Nephron progenitor cell (in vitro differentiated cells): ENCODE measurements around the gene CD70.
A peak's percentile ranks its signal among the peaks of the same experiment; 100 is the strongest.
"Not testable (repeated sequence)": the region's sequence is repeated elsewhere in the genome, so short reads cannot be mapped to it uniquely, and the experiment has no call there.

ENCODE experiments used
- DNase-seq: peaks from one replicate; pipeline ENCODE4 v3.0.0; 2021
- H3K27ac Mint-ChIP-seq: 2 replicates; pipeline ENCODE4 v1.8.0; 2021; ENCODE audit warnings: mild to moderate bottlenecking, moderate library complexity, mixed read lengths
- H3K27me3 Mint-ChIP-seq: 2 replicates; pipeline ENCODE4 v1.8.0; 2021; ENCODE audit warnings: mild to moderate bottlenecking, low read depth, mixed read lengths; ENCODE audit not compliant: poor library complexity
- H3K36me3 Mint-ChIP-seq: 2 replicates; pipeline ENCODE4 v1.8.0; 2021; ENCODE audit warnings: low read depth, mixed read lengths
- H3K4me1 Mint-ChIP-seq: 2 replicates; pipeline ENCODE4 v1.8.0; 2021; ENCODE audit warnings: mixed read lengths
- H3K4me3 Mint-ChIP-seq: 2 replicates; pipeline ENCODE4 v1.8.0; 2021; ENCODE audit warnings: mild to moderate bottlenecking, moderate library complexity, mixed read lengths
- H3K9me3 Mint-ChIP-seq: 2 replicates; pipeline ENCODE4 v1.8.0; 2021; ENCODE audit warnings: mild to moderate bottlenecking, moderate library complexity, mixed read lengths
- CTCF ChIP-seq: fragments of 200-600 bp; sonication (generic); IDR thresholded peaks from 2 replicates; pipeline ENCODE4 v1.5.0; 2021; ENCODE audit warnings: antibody characterized with exemption

Gene CD70

GRCh38 chr19:6556480-6557195 lies 34.3 kb downstream of the CD70 start:
- H3K36me3 Mint-ChIP-seq: no peaks in the 10 kb centered on the region
- peaks cover 17% of the 10 kb centered on the region for H3K27me3 Mint-ChIP-seq
- no peak for TF ChIP-seq CTCF
- H3K9me3 Mint-ChIP-seq: no peaks in the 10 kb centered on the region
- no peak overlapping the region for H3K27ac Mint-ChIP-seq
- no peak overlapping the region for H3K4me3 Mint-ChIP-seq
- H3K4me1 Mint-ChIP-seq: peaks cover 3% of the 10 kb centered on the region
- no peak for DNase-seq

DNA sequence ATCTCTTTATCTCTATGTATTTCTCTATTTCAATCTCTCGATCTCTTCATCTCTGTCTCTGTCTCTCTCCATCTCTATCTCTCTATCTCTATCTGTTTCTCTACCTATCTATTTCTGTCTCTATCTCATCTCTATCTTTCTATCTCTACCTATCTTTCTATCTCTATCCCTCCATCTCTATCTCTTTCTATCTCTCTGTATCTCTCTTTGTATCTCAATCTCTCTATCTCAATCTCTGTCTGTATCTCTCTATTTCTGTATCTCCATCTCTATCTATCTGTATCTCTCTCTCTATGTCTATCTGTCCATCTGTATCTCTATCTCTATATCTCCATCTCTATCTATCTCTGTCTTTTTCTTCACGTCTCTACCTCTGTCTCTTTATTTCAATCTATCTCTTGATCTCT lies 34.9 kb downstream of the CD70 start:
- no peak for DNase-seq
- no peak for TF ChIP-seq CTCF
- H3K27ac Mint-ChIP-seq: no peak overlapping the region
- H3K27me3 Mint-ChIP-seq: peaks cover 17% of the 10 kb centered on the region
- H3K4me3 Mint-ChIP-seq: no peak overlapping the region
- H3K9me3 Mint-ChIP-seq: no peaks in the 10 kb centered on the region
- H3K36me3 Mint-ChIP-seq: no peaks in the 10 kb centered on the region
- H3K4me1 Mint-ChIP-seq: peaks cover 3% of the 10 kb centered on the region

- DNase-seq: peak; percentile 56
- peaks cover 3% of the 10 kb centered on the region for H3K4me1 Mint-ChIP-seq
- H3K27ac Mint-ChIP-seq: no peak overlapping the region
- peak; percentile 37 for TF ChIP-seq CTCF
- H3K27me3 Mint-ChIP-seq: peaks cover 26% of the 10 kb centered on the region
- no peaks in the 10 kb centered on the region for H3K36me3 Mint-ChIP-seq
- peaks cover 9% of the 10 kb centered on the region for H3K9me3 Mint-ChIP-seq
- no peak overlapping the region for H3K4me3 Mint-ChIP-seq
These were observed 39.1 kb downstream of the CD70 start for GRCh38 chr19:6551607-6552450.

DNA sequence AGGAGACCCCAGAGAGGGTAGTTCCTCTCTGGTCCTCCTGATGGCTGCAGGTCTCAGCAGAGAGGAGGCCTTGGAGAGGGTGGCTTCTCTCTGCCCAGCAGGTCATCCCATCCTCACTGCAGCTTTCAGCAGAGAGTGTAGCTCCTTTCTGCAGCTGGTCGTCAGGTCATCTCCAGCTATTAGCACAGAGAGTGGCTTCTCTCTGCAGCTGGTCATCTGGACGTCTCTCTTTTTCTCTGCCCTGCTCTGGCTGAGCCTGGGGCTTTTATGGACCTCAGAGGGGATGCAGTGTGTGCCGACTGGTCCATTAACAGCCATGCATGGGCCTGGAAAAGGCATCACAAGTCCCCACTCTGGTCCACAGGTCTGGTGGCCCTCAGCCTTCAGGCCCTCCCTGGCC lies 39.9 kb downstream of the CD70 start:
- no peak for DNase-seq
- Mint-ChIP-seq H3K27me3 (peaks cover 26% of the 10 kb centered on the region), H3K4me3 (no peak overlapping the region), H3K27ac (no peak overlapping the region), H3K36me3 (no peaks in the 10 kb centered on the region), H3K4me1 (peaks cover 3% of the 10 kb centered on the region), H3K9me3 (peaks cover 16% of the 10 kb centered on the region)
- no peak for TF ChIP-seq CTCF

DNA sequence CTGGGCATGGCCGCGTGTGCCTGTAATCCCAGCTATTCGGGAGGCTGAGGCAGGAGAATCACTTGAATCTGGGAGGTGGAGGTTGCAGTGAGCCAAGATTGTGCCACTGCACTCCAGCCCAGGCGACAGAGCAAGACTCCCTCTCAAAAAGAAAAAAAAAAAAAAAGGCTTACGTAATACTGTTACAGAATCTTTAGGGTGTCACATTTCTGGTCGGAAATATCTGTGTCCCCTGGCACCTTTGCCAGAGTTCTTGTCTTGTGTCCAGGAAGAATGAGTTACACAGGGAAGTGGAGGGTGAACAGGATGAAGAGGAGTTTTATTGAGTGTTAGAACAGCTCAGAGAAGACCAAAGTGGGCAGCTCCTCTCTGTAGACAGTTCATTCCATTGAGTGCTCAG lies 40.3 kb downstream of the CD70 start:
- Mint-ChIP-seq H3K27me3 (peaks cover 26% of the 10 kb centered on the region), H3K9me3 (peaks cover 19% of the 10 kb centered on the region)
- not testable (repeated sequence) for H3K4me1 Mint-ChIP-seq, H3K36me3 Mint-ChIP-seq, H3K4me3 Mint-ChIP-seq, H3K27ac Mint-ChIP-seq, DNase-seq

DNA sequence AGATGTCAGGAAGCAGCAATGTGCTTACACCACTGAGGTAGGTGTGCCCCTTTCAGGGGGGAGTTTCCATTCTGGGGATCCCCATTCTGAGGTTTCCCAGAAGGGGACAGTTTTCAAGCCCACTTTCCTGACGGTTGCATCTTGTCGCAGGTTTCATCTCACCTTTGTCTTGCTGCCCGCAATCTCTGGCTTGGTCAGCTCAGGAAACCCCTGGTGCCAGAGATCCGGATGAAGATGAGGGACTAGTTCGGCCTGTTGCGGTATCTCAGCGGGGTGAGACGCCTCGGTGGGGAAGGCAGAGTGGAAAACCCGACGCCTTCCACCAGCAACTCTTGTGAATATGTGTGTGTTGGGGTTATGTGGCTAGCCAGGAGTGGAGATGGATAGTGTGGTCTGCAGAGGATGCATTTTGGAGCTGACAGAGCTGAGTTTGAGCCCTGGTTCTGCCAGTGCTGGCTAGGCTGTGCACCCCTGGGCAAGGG lies 47.0 kb downstream of the CD70 start:
- Mint-ChIP-seq H3K4me1 (no peaks in the 10 kb centered on the region), H3K9me3 (peaks cover 35% of the 10 kb centered on the region), H3K4me3 (no peak overlapping the region), H3K27ac (no peak overlapping the region), H3K36me3 (no peaks in the 10 kb centered on the region), H3K27me3 (peaks cover 13% of the 10 kb centered on the region)
- no peak for TF ChIP-seq CTCF
- DNase-seq: no peak
